T47D (cell line): ENCODE measurements around the gene NR6A1.

ENCODE experiments used
- DNase-seq, 2 experiments: peaks; one replicate each; pipeline versions ENCODE4 v3.0.0 to v3.0.0-alpha.2; 2011 to 2012; ENCODE audit warnings: low read depth in 1 of 2, low spot score in 1 of 2
- JUND ChIP-seq: IDR thresholded peaks from 2 replicates; pipeline ENCODE4 v1.6.1; 2012; ENCODE audit warnings: low read depth
- in situ Hi-C: cut with HindIII; loops from 2 replicates; pipeline ENCODE4 v1.10.0; 2016; ENCODE audit warnings: low sequenced_read_pairs, low pct_unique_long_range_greater_than_20kb

Gene NR6A1

DNA sequence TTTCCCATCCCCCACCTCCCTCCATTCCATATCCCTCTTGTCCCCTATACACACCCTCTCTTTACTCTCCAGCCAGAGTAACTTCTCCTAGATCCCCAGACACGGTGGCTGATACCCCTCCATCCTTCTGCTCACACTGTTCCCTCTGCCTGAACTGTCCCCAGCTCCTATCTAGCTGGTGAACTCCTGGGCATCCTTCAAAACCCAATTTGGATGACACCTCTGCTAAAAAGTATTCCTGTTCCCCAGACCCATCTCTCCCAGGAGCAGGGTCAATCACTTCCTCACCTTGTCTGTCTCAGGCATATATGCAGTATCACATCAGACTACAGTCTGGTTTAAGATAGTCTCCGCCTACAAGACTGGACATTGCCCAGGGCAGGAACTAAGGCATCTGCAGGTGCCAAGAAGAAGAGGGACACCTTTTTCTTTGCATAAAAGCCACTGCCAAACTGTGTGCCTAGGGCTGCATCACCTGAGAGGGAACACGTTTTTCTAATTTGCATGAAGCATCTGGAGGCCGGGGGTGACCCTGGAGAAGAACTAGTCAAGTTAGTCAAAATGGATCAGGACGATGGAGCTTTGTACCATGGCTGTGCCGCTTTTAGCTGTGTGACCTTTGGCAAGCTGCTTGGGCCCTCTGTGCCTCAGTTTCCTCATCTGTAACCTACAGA lies 291.0 kb downstream of the NR6A1 start:
- TF ChIP-seq JUND: no peak
- in situ Hi-C loops: no loop called here
- no peak for DNase-seq

DNA sequence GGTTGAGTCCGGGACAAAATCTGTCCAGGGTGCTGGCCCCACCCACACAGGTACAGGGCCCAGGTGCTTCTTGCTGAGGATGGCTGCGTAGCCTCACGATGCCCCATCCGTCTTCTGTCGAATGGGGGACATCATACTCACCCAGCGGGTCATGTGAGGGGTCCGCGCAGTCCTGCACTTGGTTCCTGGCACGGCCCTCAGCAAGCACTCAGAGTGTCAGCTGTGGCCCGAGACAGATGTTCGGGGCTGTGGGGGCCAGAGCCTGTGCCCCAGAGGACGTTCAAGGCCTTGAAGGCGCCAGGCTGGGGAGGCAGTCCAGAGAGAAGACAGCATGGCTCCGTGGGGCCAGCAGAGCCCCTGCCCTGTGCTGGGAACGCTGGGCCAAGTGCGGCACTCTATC lies 291.7 kb downstream of the NR6A1 start:
- in situ Hi-C loops: no loop called here
- no peak for DNase-seq
- no peak for TF ChIP-seq JUND

DNA sequence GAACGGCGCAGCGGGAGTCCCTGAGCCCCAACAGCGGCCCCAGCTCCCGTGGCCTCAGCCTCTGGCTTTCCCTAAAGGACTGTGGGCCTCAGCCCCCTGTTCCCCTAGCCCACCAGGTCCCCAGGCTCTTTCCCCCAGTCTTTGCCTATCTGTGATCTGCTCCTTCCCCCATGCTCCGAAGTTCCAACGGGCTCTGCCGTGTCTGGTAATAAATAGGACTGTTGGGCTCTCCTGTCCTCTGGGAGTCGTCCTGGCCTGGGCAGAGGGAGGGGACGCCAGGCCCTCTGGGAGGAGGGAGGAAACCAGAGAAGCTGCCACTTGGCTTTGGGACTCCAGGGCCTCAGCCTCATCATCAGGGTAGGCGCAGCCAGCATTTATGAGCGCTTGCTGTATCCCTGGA lies 292.8 kb downstream of the NR6A1 start:
- DNase-seq: no peak
- no peak for TF ChIP-seq JUND
- in situ Hi-C loops: no loop called here

GRCh38 chr9:124477648-124478285 lies 293.3 kb downstream of the NR6A1 start:
- TF ChIP-seq JUND: no peak
- in situ Hi-C loops: no loop called here
- no peak for DNase-seq

DNA sequence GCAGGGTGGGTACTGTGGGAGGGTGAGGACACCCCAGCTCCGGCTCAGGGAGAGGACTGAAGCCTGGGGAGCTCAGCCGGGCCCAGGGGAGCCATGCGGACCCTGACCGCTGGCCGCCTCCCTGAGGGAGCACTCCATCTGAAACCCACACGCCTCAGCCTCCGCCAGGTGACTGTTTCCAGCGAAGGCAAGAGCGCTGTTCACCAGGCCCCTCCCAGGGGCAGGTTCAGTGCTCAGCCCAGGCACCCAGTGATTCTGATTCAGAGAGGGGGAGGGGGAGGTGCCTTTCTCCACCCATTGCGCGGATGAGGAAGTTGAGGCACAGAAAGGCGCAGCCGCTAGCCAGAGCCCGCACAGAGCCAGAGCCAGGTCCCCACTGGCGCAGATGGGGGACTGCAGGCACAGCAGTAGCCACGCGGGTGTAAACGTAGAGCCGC lies 293.9 kb downstream of the NR6A1 start:
- in situ Hi-C loops: no loop called here
- TF ChIP-seq JUND: no peak
- DNase-seq: peak in 1 of 2 experiments; percentile 26

DNA sequence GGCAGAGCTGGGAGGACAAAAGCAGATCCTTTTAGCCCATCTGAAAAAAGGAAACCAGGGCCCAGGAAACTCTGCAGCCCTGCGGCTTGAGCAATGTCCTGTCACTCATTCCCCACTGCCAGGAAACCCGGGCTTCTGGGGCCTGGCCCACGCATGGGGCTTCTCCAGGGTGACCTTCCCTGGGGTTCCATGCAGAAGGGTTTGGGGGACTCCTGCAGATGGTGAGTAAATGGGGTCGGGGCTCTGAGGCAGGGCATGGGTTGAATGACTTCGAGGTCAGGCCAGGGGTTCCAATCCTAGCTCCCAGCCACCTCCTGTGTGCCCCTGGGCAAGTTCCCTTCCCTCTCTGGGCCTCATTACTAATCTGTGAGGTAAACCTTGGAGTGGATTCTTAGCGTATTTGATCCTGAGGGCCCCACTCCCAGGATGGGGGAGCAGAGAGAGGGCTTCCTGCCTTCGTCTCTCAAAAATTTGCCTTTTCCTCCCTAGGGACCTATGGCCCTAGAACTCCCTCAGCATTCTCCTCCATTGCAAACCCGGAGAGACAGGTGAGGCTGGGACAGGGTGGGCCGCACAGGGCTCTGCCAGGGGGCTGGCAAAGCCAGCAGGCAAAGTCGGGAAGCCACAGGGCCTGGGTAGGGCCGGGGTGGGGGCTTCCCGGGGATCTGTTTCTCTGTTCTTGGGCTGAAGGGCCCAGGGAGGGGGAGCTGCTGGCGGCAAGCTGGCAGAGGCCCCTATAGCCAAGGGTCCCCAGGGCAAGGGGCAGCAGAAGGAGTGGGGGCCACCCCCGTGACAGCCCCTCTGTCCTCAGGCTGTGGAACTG lies 295.0 kb downstream of the NR6A1 start:
- no peak for DNase-seq
- in situ Hi-C loops: no loop called here
- TF ChIP-seq JUND: no peak

- no peak for DNase-seq
Observed at GRCh38 chr9:124475158-124475867, 295.8 kb downstream of the NR6A1 start.

GRCh38 chr9:124474151-124474550 lies 297.0 kb downstream of the NR6A1 start:
- in situ Hi-C loops: no loop called here

More at GRCh38 chr9:124475158-124475867, 295.8 kb downstream of the NR6A1 start:
- in situ Hi-C loops: no loop called here
- TF ChIP-seq JUND: no peak

GRCh38 chr9:124473310-124473709 lies 297.8 kb downstream of the NR6A1 start:
- no peak for DNase-seq
- TF ChIP-seq JUND: no peak
- in situ Hi-C loops: no loop called here

More at GRCh38 chr9:124474151-124474550, 297.0 kb downstream of the NR6A1 start:
- no peak for TF ChIP-seq JUND
- DNase-seq: no peak

- in situ Hi-C loops: no loop called here
- no peak for TF ChIP-seq JUND
- no peak for DNase-seq
Observed at GRCh38 chr9:124472770-124473169, 298.3 kb downstream of the NR6A1 start.

GRCh38 chr9:124471761-124472160 lies 299.4 kb downstream of the NR6A1 start:
- no peak for DNase-seq
- in situ Hi-C loops: no loop called here
- no peak for TF ChIP-seq JUND

DNA sequence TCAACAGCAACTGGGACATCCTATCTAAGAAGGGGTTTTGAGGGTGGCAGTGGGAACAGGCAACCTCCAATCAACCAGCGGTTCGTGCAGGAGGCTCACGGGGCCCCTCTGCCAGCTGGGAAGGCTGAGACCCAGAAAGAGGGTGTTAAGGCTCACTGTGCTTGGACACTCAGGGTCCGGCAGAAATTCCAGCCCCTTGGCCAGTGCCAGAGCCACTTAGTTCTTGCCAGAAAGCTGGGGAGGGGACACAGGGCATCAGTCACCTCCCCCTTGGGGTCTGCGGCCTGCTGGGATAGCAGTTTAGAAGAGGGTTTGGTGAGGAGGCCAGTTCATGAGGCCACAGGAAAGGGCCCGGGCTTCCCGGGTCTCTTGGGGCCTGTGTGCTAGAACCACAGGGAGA lies 300.4 kb downstream of the NR6A1 start:
- DNase-seq: no peak
- in situ Hi-C loops: no loop called here
- TF ChIP-seq JUND: no peak
